Measurements from ENCODE around the gene SLC25A23. TPM values are rescaled to one million over a fixed set of nuclear protein-coding genes. Genes with fewer than 3 reads are reported as not detected.
A peak's percentile ranks its signal among the peaks of the same experiment; 100 is the strongest.

SLC25A23 gene
- total RNA-seq, 1 donor from 2014 or later = 51.7 TPM

DNA sequence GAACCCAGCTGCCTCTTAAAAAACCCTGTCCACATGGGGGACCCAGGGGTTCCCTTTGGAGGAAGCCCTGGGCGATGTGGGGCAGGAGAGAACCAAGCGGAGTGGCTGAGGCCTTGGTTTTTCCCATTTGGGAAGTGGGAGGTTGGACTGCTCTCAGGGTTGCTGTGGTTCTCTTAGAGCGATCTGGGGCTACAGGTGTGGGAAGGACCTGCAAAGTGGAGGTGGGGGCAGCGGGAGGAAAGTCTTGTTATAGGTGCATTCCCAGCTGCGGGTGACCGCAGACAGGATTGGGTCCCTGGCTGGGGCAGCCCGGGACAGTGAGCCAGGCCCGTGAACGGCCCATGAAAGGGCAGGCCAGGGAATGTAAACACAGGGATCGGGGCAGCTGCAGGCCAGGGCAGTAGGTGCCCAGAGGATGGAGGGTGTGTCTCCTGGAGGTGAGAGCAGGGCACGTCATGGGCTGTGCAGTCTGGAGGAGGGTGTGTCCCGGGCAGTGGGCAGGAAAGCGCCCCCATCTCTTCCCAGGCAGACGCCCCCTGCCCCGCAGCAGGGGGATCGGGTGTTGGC is 814 bp downstream of the SLC25A23 start:
- TF ChIP-seq, protein P1, sequence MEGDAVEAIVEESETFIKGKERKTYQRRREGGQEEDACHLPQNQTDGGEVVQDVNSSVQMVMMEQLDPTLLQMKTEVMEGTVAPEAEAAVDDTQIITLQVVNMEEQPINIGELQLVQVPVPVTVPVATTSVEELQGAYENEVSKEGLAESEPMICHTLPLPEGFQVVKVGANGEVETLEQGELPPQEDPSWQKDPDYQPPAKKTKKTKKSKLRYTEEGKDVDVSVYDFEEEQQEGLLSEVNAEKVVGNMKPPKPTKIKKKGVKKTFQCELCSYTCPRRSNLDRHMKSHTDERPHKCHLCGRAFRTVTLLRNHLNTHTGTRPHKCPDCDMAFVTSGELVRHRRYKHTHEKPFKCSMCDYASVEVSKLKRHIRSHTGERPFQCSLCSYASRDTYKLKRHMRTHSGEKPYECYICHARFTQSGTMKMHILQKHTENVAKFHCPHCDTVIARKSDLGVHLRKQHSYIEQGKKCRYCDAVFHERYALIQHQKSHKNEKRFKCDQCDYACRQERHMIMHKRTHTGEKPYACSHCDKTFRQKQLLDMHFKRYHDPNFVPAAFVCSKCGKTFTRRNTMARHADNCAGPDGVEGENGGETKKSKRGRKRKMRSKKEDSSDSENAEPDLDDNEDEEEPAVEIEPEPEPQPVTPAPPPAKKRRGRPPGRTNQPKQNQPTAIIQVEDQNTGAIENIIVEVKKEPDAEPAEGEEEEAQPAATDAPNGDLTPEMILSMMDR (IDR thresholded peaks at IDR 0.05) = no peak
- Mint-ChIP-seq H3K27me3 (ENCODE audit: low read depth) (peaks cover 8% of the 10 kb centered on the region), H3K27ac (ENCODE audit: unreplicated experiment) (peak overlapping the region; percentile 32), H3K4me1 (ENCODE audit: low read depth) (peaks cover 18% of the 10 kb centered on the region), H3K4me3 (ENCODE audit: unreplicated experiment) (peak overlapping the region; percentile 88), H3K9me3 (ENCODE audit: low read depth) (peaks cover 6% of the 10 kb centered on the region), H3K36me3 (ENCODE audit: low read depth) (peaks cover 13% of the 10 kb centered on the region)
- no peak for DNase-seq (ENCODE audit: low spot score)

DNA sequence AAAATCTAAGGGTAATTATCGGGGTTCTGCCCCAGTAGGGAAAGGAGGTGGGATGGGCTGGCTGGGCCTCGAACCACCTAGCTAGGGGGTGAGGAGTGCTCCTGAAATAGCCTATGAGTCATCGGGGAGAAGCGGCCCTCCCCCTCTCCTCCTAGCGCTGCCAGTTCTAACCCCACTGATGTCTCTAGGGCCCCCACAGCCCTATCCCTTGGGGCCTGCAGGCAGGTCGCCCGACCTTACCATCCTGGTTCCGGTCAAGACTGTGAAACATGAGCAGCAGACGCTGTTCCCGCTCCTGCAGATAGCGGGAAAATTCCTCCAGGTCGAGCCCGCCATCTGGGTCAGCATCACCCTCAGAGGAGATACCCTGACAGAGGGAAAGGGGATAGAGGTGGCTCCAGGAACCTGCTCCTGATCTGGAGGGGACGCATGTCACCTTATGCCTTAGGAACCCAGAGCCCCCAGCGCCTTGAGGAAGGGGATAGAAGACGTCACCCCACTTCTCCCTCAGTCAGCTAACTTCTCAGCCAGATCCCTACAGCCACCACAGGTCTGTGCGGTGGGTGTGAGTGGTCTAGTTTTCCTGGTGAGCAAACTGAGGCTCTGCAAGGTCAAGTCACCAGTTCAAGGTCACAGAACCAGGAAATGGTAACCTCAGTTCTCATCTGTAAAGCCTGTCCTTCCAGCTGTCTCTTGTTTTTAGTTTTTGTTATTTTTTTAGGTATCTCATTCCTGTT is 1.5 kb downstream of the SLC25A23 start:
- Mint-ChIP-seq H3K4me1 (ENCODE audit: low read depth) (peaks cover 18% of the 10 kb centered on the region), H3K4me3 (ENCODE audit: unreplicated experiment) (peak overlapping the region; percentile 88), H3K9me3 (ENCODE audit: low read depth) (peaks cover 9% of the 10 kb centered on the region), H3K36me3 (ENCODE audit: low read depth) (peaks cover 17% of the 10 kb centered on the region), H3K27ac (ENCODE audit: unreplicated experiment) (peak overlapping the region; percentile 32), H3K27me3 (ENCODE audit: low read depth) (peaks cover 7% of the 10 kb centered on the region)
- TF ChIP-seq, protein P1 (IDR thresholded peaks at IDR 0.05) = no peak
- DNase-seq (ENCODE audit: low spot score) = no peak

DNA sequence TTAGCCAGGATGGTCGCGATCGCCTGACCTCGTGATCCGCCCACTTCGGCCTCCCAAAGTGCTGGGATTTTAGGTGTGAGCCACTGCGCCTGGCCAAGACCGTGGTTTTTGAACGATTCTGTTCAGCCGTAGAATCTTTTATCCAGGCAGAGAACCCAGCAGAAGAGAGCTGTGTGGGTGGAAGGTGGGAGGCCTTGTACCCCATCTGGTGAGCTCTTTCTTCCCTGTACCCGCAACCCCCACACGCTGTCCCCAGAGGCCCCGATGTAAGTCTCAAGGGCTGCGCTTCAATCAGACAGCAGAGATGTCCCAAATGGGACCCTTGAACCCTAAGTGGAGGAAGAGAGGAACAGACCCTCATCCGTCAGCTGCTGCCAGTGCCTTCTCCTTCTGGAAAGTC is 3.7 kb downstream of the SLC25A23 start:
- DNase-seq (ENCODE audit: low spot score) = no peak
- Mint-ChIP-seq H3K27ac (ENCODE audit: unreplicated experiment) (no peak overlapping the region), H3K4me3 (ENCODE audit: unreplicated experiment) (no peak overlapping the region), H3K27me3 (ENCODE audit: low read depth) (no peaks in the 10 kb centered on the region), H3K36me3 (ENCODE audit: low read depth) (peaks cover 25% of the 10 kb centered on the region), H3K4me1 (ENCODE audit: low read depth) (peaks cover 18% of the 10 kb centered on the region), H3K9me3 (ENCODE audit: low read depth) (peaks cover 9% of the 10 kb centered on the region)
- TF ChIP-seq, protein P1 (IDR thresholded peaks at IDR 0.05) = no peak

DNA sequence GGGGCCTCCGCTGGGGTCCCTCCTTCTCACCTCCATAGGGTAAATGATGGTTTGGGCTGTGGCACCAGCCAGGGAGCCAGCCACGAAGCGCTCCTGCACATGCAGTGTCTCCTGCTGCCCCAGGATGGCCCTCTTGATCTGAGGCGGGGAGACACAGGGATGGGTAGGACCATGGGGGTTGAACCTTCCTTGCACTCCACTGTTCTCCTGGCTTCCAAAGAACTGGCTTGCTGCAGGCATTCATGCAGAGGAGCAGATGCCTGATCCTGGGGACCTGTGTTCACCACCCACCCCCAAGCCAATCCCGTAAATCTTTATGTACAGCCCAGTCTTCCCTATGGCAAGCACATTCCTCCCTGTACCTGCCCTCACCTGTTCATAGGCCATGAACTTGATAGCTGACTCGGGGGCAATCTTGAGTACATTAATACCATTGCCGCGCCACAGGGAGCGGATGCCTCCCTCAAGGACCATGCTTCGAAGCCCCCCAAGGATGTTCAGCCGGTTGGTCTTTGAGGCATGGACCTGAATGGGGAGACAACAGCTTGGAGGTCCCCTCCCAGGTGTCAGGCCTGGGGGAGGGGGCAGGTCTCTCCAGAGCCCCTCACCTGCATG is 5.5 kb downstream of the SLC25A23 start:
- H3K4me3 Mint-ChIP-seq (ENCODE audit: unreplicated experiment) = no peak overlapping the region
- peaks cover 13% of the 10 kb centered on the region for H3K4me1 Mint-ChIP-seq (ENCODE audit: low read depth)
- peaks cover 9% of the 10 kb centered on the region for H3K9me3 Mint-ChIP-seq (ENCODE audit: low read depth)
- TF ChIP-seq, protein P1 (IDR thresholded peaks at IDR 0.05) = no peak
- no peaks in the 10 kb centered on the region for H3K27me3 Mint-ChIP-seq (ENCODE audit: low read depth)
- H3K36me3 Mint-ChIP-seq (ENCODE audit: low read depth) = peaks cover 28% of the 10 kb centered on the region
- H3K27ac Mint-ChIP-seq (ENCODE audit: unreplicated experiment) = no peak overlapping the region
- DNase-seq (ENCODE audit: low spot score) = no peak

DNA sequence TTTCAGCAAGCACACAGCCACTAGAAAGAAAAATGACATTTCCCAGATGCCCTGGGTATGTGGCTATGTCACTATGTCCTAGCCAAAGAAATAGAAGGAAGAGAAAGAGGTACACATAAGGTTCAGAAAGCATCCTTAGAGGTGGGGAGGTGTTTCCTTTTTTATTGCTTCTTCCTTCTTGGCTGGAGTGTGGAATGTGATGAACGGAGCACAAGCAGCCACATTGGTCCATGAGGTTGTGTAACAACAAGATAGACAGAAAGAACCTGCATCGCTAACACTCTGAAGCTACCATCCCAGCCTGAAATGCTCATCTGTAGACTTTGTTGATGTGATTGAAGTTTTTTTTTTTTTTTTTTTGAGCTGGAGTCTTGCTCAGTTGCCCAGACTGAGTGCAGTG is 6.7 kb downstream of the SLC25A23 start:
- TF ChIP-seq, protein P1 (IDR thresholded peaks at IDR 0.05) = no peak
- Mint-ChIP-seq H3K4me3 (ENCODE audit: unreplicated experiment) (no peak overlapping the region), H3K36me3 (ENCODE audit: low read depth) (peaks cover 28% of the 10 kb centered on the region), H3K27ac (ENCODE audit: unreplicated experiment) (no peak overlapping the region), H3K4me1 (ENCODE audit: low read depth) (peaks cover 2% of the 10 kb centered on the region), H3K9me3 (ENCODE audit: low read depth) (peaks cover 9% of the 10 kb centered on the region), H3K27me3 (ENCODE audit: low read depth) (no peaks in the 10 kb centered on the region)
- DNase-seq (ENCODE audit: low spot score) = no peak

All from chondrocyte (in vitro differentiated cells).